IPS DF 6.9 (cell line): Measurements from ENCODE around the gene ADCY7.

Experiments
- DNase-seq: peaks from one replicate; pipeline ENCODE4 v3.0.0-alpha.2; 2013; ENCODE audit warnings: low read depth, low spot score
- H3K27ac ChIP-seq: one replicate; pipeline ENCODE4 v1.5.1; 2013; ENCODE audit warnings: low read length, control low read depth
- H3K27me3 ChIP-seq: 2 replicates; pipeline ENCODE4 v1.6.1; 2013; ENCODE audit warnings: mild to moderate bottlenecking, low read length; ENCODE audit not compliant: control insufficient read depth, insufficient read depth
- H3K36me3 ChIP-seq: 2 replicates; pipeline ENCODE4 v1.6.1; 2013; ENCODE audit warnings: low read length; ENCODE audit not compliant: control insufficient read depth, insufficient read depth
- H3K4me1 ChIP-seq: 2 replicates; pipeline ENCODE4 v1.6.1; 2013; ENCODE audit warnings: low read length; ENCODE audit not compliant: control insufficient read depth, insufficient read depth
- H3K4me3 ChIP-seq: 2 replicates; pipeline ENCODE4 v1.5.1; 2013; ENCODE audit warnings: mild to moderate bottlenecking, low read length
- H3K9me3 ChIP-seq: 2 replicates; pipeline ENCODE4 v1.6.1; 2013; ENCODE audit warnings: low read length, inconsistent platforms; ENCODE audit not compliant: control insufficient read depth, insufficient read depth
- WGBS: extraction: QIAGEN DNeasy Blood & Tissue Kit; methylation state at CpG from one replicate; pipeline ENCODE4 v1.1.7; 2013; ENCODE audit warnings: mixed read lengths, missing lambda C conversion rate; ENCODE audit not compliant: insufficient read length, insufficient coverage; 5-methylcytosine and 5-hydroxymethylcytosine counted together

The ADCY7 gene

GRCh38 chr16:50251375-50252081, 14.8 kb upstream of the ADCY7 start:
- Histone ChIP-seq H3K4me1 (no peaks in the 10 kb centered on the region), H3K36me3 (no peaks in the 10 kb centered on the region), H3K9me3 (no peaks in the 10 kb centered on the region), H3K27ac (no peak overlapping the region), H3K27me3 (peaks cover 2% of the 10 kb centered on the region; the same call in 1 of the 2 replicates), H3K4me3 (no peak overlapping the region)
- DNase-seq = no peak
- WGBS = no CpG with 5 or more reads among the region's 15 CpGs

- Histone ChIP-seq H3K4me3 (no peak overlapping the region), H3K27ac (no peak overlapping the region), H3K4me1 (no peaks in the 10 kb centered on the region), H3K9me3 (no peaks in the 10 kb centered on the region), H3K36me3 (no peaks in the 10 kb centered on the region), H3K27me3 (no peaks in the 10 kb centered on the region)
- DNase-seq = no peak
- WGBS = no CpG with 5 or more reads among the region's 9 CpGs
Measured at GRCh38 chr16:50252082-50252611, 14.2 kb upstream of the ADCY7 start.

- no peaks in the 10 kb centered on the region for H3K27me3 ChIP-seq
- DNase-seq = no peak
- H3K36me3 ChIP-seq = no peaks in the 10 kb centered on the region
- H3K4me3 ChIP-seq = no peak overlapping the region
- no peaks in the 10 kb centered on the region for H3K4me1 ChIP-seq
- no CpG with 5 or more reads among the region's 12 CpGs for WGBS
- no peak overlapping the region for H3K27ac ChIP-seq
- H3K9me3 ChIP-seq = no peaks in the 10 kb centered on the region
Measured at GRCh38 chr16:50252874-50253513, 13.4 kb upstream of the ADCY7 start.

- WGBS = no CpG with 5 or more reads among the region's 8 CpGs
- DNase-seq = no peak
- Histone ChIP-seq H3K4me1 (no peaks in the 10 kb centered on the region), H3K27ac (no peak overlapping the region), H3K9me3 (no peaks in the 10 kb centered on the region), H3K27me3 (no peaks in the 10 kb centered on the region), H3K36me3 (no peaks in the 10 kb centered on the region), H3K4me3 (no peak overlapping the region)
Measured at GRCh38 chr16:50253514-50253910, 12.8 kb upstream of the ADCY7 start.

GRCh38 chr16:50254072-50254471, 12.3 kb upstream of the ADCY7 start:
- no peak overlapping the region for H3K27ac ChIP-seq
- no peak for DNase-seq

DNA sequence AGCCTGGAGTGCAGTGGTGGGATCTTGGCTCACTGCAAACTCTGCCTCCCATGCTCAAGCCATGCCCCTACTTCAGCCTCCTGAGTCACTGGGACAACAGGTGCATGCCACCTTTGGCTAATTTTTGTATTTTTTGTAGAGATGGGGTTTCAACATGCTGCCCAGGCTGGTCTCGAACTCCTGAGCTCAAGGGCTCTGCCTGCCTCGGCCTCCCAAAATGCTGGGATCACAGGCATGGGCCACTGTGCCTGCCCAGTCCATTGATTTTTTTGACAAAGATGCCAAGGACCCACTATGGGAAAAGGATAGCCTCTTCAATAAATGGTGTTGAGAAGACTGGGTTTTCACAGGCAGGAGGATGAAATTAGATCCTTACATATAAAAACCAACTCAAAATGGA, 10.8 kb upstream of the ADCY7 start:
- WGBS = no CpG with 5 or more reads among the region's 2 CpGs
- Histone ChIP-seq H3K9me3 (no peaks in the 10 kb centered on the region), H3K36me3 (no peaks in the 10 kb centered on the region), H3K4me1 (no peaks in the 10 kb centered on the region), H3K27me3 (no peaks in the 10 kb centered on the region), H3K4me3 (no peak overlapping the region), H3K27ac (no peak overlapping the region)
- DNase-seq = no peak

More at GRCh38 chr16:50254072-50254471, 12.3 kb upstream of the ADCY7 start:
- H3K9me3 ChIP-seq = no peaks in the 10 kb centered on the region
- H3K27me3 ChIP-seq = no peaks in the 10 kb centered on the region
- no peak overlapping the region for H3K4me3 ChIP-seq
- H3K36me3 ChIP-seq = no peaks in the 10 kb centered on the region
- no peaks in the 10 kb centered on the region for H3K4me1 ChIP-seq
- no CpG with 5 or more reads among the region's 7 CpGs for WGBS

DNA sequence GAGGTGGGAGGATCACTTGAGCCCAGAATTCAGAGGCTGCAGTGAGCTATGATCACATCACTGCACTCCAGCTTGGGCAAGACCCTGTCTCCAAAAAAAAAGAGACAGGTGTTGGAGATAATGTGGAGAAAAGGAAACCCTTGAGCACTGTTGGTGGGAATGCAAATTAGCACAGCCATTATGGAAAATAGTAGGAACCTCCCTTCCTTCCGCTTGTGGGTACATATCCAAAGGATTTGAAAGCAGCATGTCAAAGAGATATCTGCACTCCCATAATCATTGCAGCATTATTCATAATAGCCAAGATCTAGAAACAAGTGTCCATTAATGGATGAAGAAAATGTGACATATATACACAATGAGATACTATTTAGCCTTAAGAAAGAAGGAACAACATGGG, 9.7 kb upstream of the ADCY7 start:
- no CpG with 5 or more reads among the region's 1 CpG for WGBS
- DNase-seq = no peak

GRCh38 chr16:50257876-50258275, 8.5 kb upstream of the ADCY7 start:
- Histone ChIP-seq H3K27me3 (no peaks in the 10 kb centered on the region), H3K27ac (no peak overlapping the region), H3K4me3 (no peak overlapping the region), H3K4me1 (no peaks in the 10 kb centered on the region), H3K9me3 (no peaks in the 10 kb centered on the region), H3K36me3 (no peaks in the 10 kb centered on the region)
- WGBS = no CpG with 5 or more reads among the region's 9 CpGs
- no peak for DNase-seq

More for the DNA sequence above, 9.7 kb upstream of the ADCY7 start:
- Histone ChIP-seq H3K4me1 (no peaks in the 10 kb centered on the region), H3K4me3 (no peak overlapping the region), H3K9me3 (no peaks in the 10 kb centered on the region), H3K36me3 (no peaks in the 10 kb centered on the region), H3K27me3 (no peaks in the 10 kb centered on the region), H3K27ac (no peak overlapping the region)

DNA sequence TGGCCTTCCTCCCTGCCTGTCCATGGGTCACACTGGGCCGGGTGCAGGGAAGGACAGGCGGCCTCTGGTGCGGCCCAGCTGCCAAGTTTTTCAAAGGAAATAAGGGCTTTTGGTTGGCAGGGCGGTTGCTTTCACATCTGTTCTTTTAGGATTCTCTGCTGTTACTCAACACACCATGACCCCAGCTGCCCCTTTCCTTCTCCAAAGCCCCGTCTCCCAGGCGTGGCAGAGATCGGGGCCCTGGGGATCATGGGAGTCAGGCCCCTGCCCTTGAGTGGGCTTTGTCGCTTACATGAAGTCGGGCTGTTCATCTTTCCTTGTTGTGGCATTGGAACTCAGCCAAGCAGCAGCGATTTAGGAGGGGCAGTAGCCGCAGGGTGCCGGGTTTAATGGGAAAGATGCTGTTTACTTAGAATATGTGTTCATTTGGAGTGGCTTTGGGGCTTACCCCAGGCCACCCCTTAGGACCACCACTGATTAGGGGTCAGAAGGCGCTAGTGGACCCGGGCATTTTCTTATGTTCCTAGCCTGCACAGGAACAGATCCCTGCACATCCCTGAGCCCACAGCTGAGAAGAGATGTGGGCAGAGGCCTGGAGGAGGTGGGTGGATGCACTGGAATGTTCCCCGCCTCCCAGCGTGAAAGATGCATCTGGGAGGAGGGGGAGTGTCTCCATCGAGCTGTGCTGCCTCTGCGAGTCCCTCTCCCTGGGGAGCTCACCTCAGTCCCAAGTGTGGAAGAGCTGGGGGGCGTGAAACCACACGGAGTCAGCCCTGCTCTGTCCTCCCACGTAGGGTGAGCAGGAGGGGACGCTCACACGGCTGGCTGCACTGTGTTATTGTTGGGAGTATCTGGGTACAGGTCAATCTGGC, 6.8 kb upstream of the ADCY7 start:
- no peak for DNase-seq
- H3K27me3 ChIP-seq = no peaks in the 10 kb centered on the region
- H3K27ac ChIP-seq = no peak overlapping the region
- no CpG with 5 or more reads among the region's 23 CpGs for WGBS
- H3K36me3 ChIP-seq = no peaks in the 10 kb centered on the region
- H3K4me1 ChIP-seq = no peaks in the 10 kb centered on the region
- H3K9me3 ChIP-seq = no peaks in the 10 kb centered on the region
- H3K4me3 ChIP-seq = no peak overlapping the region
